ENCODE data around the gene KLK15. TPM values are rescaled to one million over a fixed set of nuclear protein-coding genes. Genes with fewer than 3 reads are reported as not detected.

KLK15 gene, protein sequence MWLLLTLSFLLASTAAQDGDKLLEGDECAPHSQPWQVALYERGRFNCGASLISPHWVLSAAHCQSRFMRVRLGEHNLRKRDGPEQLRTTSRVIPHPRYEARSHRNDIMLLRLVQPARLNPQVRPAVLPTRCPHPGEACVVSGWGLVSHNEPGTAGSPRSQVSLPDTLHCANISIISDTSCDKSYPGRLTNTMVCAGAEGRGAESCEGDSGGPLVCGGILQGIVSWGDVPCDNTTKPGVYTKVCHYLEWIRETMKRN
- total RNA-seq, result not detected
- long read RNA-seq, donor 1, result 0 reads
- long read RNA-seq, donor 2, result 0 reads

DNA sequence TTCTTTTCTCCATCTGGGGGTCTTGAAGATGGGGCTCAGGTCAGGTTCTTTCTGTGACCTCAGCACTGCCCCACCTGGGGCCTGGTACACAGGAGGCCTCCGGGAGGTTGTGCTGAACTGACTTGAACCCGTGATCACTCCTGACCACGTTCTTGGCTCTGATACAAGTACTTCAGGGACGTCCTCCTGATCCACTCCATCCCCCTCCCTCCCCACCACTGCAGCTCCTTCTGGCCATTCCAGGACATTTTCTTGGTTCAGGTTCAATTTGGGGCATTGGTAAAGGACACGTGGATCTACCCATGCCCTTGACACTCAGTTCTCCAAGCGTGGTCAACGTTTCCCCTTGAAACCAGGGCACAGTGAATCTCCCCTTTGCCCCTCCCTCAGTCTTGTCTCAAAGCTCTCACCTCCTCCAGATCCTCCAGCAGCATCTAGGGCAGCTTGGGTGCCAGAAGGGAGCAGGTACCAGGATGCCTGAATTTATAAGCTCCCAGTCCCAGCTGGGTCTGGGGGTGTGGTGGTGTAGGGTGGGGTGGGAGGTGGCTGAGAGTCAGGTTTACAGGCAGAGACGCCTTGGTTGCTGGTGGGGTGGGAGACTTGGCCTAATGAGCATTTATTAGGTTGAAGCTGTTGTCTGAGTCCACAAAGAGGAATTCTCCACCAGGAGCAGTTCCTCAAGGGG, at the start of gene KLK15:
TSS of gene KLK15 (minus strand) at position 458 of the 685 bp plus-strand sequence. CDS start 2,082 bp downstream, outside the sequence.
- intact Hi-C loops (cut with DNase I), result no loop called here

DNA sequence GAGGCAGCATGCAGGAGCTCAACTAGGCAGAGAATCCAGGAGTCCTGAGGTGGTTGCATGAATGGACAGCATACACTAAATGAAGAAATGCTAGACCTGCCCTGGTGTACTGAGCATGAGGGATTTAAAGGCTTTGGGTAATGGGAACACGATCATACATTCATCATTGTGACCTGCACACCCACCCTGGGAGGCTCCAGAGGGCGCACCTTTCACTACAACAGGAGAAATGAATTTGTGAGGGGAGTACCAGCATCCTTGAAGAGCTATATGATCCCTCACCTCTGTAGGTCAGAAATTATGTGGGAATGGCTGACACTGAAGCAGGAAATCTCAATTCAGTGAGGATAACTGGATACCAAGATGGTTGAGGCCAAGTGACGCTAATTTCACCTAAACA, 48.8 kb upstream of the KLK15 start:
- no peak for DNase-seq (ENCODE audit: low spot score)
- intact Hi-C loops (cut with DNase I), result no loop called here

More for the DNA sequence above, at the start of gene KLK15:
- peak; percentile 35 for DNase-seq (ENCODE audit: low spot score)

DNA sequence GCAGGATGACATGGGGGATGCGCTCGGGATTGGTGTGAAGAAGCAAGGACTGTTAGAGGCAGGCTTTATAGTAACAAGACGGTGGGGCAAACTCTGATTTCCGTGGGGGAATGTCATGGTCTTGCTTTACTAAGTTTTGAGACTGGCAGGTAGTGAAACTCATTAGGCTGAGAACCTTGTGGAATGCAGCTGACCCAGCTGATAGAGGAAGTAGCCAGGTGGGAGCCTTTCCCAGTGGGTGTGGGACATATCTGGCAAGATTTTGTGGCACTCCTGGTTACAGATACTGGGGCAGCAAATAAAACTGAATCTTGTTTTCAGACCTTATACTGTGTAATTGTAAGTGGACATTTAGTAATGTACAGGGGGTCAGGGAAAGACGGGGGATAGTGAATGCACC, 46.9 kb upstream of the KLK15 start:
- DNase-seq (ENCODE audit: low spot score), result no peak
- intact Hi-C loops (cut with DNase I), result no loop called here

DNA sequence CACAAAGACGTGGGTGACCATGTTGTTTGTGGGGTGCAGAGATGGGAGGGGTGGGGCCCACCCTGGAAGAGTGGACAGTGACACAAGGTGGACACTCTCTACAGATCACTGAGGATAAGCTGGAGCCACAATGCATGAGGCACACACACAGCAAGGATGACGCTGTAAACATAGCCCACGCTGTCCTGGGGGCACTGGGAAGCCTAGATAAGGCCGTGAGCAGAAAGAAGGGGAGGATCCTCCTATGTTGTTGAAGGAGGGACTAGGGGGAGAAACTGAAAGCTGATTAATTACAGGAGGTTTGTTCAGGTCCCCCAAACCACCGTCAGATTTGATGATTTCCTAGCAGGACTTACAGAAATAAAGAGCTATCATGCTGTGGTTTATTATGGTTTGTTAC, 45.5 kb upstream of the KLK15 start:
- DNase-seq (ENCODE audit: low spot score), result no peak
- intact Hi-C loops (cut with DNase I), result no loop called here

DNA sequence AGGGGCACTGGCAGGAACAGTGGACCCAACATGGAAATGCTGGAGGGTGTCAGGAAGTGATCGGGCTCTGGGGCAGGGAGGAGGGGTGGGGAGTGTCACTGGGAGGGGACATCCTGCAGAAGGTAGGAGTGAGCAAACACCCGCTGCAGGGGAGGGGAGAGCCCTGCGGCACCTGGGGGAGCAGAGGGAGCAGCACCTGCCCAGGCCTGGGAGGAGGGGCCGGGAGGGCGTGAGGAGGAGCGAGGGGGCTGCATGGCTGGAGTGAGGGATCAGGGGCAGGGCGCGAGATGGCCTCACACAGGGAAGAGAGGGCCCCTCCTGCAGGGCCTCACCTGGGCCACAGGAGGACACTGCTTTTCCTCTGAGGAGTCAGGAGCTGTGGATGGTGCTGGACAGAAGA, 44.0 kb upstream of the KLK15 start:
- DNase-seq (ENCODE audit: low spot score), result no peak

DNA sequence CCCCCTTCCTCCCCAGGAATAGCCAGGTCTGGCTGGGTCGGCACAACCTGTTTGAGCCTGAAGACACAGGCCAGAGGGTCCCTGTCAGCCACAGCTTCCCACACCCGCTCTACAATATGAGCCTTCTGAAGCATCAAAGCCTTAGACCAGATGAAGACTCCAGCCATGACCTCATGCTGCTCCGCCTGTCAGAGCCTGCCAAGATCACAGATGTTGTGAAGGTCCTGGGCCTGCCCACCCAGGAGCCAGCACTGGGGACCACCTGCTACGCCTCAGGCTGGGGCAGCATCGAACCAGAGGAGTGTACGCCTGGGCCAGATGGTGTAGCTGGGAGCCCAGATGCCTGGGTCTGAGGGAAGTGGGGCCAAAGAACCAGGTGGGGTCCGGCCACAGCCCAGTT, 43.1 kb upstream of the KLK15 start:
- intact Hi-C loops (cut with DNase I), result no loop called here

More for the DNA sequence above, 44.0 kb upstream of the KLK15 start:
- intact Hi-C loops (cut with DNase I), result no loop called here

DNA sequence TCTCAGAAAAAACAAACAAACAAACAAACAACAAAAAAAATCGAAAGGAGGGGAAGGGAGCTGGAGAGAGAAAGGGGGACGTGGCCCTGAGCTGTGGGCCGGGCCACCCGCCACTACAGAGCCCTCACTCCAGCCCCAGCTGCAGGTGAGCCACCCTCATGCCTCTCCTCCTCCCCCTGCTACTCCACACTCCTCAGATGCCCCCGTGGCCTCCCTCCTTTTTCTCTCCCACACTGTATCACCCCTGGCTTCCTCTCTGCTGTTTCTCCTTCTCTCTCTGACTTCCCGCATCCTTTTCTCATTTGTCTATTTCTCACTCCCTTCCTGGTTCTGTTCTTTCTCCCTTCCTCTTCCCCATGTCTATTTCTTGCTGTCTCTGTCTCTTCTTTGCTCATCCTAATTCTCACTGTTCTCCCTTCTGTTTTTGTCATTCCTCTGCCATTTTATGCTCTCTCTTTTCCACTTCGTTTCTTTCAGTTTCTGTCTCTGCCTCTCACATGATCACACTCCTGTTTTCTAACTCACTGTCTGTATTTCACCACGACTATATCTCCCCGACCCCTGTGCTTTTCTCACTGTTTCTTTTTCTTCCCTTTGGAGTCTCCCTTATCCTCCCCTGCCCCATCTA, 42.5 kb upstream of the KLK15 start:
- intact Hi-C loops (cut with DNase I), result no loop called here
- DNase-seq (ENCODE audit: low spot score), result no peak

More for the DNA sequence above, 43.1 kb upstream of the KLK15 start:
- no peak for DNase-seq (ENCODE audit: low spot score)

DNA sequence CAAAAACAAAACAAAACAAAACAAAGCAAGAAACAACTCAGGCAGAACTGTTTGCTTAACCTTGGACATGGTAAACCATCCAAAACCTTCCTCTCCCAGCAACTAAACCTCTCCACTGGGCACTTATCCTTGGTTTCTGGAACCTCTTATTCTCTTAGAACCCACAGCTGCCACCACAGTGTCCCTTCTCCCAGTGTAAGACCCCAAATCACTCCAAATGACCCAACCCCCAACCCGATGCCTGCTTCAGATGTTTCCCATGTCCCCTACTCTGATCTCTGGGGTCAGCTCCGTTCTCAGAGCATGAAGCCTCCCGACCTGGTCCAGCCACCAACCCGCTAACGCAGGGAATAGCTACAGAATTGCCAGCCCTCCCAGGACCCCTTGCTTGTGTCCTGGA, 40.8 kb upstream of the KLK15 start:
- intact Hi-C loops (cut with DNase I), result no loop called here
- no peak for DNase-seq (ENCODE audit: low spot score)

DNA sequence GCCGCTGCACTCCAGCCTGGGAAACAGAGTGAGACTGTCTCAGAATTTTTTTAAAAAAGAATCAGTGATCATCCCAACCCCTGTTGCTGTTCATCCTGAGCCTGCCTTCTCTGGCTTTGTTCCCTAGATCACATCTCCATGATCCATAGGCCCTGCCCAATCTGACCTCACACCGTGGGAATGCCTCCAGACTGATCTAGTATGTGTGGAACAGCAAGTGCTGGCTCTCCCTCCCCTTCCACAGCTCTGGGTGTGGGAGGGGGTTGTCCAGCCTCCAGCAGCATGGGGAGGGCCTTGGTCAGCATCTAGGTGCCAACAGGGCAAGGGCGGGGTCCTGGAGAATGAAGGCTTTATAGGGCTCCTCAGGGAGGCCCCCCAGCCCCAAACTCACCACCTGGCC, 39.7 kb upstream of the KLK15 start, which contains the start of gene KLK2:
TSS of gene KLK2 (plus strand) at position 384 of the 400 bp plus-strand sequence. CDS start 35 bp downstream, outside the sequence.
- intact Hi-C loops (cut with DNase I), result no loop called here
- DNase-seq (ENCODE audit: low spot score), result no peak

DNA sequence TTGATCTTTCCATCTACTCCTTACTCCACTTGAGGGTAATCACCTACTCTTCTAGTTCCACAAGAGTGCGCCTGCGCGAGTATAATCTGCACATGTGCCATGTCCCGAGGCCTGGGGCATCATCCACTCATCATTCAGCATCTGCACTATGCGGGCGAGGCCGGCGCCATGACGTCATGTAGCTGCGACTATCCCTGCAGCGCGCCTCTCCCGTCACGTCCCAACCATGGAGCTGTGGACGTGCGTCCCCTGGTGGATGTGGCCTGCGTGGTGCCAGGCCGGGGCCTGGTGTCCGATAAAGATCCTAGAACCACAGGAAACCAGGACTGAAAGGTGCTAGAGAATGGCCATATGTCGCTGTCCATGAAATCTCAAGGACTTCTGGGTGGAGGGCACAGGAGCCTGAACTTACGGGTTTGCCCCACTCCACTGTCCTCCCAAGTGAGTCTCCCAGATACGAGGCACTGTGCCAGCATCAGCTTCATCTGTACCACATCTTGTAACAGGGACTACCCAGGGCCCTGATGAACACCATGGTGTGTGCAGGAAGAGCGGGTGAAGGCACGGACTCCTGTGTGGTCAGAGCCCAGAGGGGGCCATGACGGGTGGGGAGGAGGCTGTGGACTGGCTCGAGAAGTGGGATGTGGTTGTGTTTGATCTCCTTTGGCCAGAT, 37.2 kb upstream of the KLK15 start:
- intact Hi-C loops (cut with DNase I), result no loop called here

DNA sequence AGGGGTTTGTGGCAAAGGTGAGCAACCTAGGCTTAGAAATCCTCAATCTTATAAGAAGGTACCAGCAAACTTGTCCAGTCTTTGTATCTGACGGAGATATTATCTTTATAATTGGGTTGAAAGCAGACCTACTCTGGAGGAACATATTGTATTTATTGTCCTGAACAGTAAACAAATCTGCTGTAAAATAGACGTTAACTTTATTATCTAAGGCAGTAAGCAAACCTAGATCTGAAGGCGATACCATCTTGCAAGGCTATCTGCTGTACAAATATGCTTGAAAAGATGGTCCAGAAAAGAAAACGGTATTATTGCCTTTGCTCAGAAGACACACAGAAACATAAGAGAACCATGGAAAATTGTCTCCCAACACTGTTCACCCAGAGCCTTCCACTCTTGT, 36.1 kb upstream of the KLK15 start:
- intact Hi-C loops (cut with DNase I), result no loop called here

More for the DNA sequence above, 37.2 kb upstream of the KLK15 start:
- no peak for DNase-seq (ENCODE audit: low spot score)

DNA sequence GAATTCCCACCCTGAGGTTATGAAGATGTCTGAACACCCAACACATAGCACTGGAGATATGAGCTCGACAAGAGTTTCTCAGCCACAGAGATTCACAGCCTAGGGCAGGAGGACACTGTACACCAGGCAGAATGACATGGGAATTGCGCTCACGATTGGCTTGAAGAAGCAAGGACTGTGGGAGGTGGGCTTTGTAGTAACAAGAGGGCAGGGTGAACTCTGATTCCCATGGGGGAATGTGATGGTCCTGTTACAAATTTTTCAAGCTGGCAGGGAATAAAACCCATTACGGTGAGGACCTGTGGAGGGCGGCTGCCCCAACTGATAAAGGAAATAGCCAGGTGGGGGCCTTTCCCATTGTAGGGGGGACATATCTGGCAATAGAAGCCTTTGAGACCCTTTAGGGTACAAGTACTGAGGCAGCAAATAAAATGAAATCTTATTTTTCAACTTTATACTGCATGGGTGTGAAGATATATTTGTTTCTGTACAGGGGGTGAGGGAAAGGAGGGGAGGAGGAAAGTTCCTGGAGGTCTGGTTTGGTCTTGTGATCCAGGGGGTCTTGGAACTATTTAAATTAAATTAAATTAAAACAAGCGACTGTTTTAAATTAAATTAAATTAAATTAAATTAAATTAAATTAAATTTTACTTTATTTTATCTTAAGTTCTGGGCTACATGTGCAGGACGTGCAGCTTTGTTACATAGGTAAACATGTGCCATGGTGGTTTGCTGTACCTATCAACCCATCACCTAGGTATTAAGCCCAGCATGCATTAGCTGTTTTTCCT, 28.3 kb upstream of the KLK15 start:
- intact Hi-C loops (cut with DNase I), result no loop called here
- DNase-seq (ENCODE audit: low spot score), result no peak

More for the DNA sequence above, 36.1 kb upstream of the KLK15 start:
- DNase-seq (ENCODE audit: low spot score), result no peak

DNA sequence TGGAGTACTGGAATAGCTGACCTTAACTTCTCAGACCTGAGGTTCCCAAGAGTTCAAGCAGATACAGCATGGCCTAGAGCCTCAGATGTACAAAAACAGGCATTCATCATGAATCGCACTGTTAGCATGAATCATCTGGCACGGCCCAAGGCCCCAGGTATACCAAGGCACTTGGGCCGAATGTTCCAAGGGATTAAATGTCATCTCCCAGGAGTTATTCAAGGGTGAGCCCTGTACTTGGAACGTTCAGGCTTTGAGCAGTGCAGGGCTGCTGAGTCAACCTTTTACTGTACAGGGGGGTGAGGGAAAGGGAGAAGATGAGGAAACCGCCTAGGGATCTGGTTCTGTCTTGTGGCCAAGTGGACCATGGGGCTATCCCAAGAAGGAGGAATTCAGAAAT, 27.6 kb upstream of the KLK15 start:
- DNase-seq (ENCODE audit: low spot score), result no peak
- intact Hi-C loops (cut with DNase I), result no loop called here

DNA sequence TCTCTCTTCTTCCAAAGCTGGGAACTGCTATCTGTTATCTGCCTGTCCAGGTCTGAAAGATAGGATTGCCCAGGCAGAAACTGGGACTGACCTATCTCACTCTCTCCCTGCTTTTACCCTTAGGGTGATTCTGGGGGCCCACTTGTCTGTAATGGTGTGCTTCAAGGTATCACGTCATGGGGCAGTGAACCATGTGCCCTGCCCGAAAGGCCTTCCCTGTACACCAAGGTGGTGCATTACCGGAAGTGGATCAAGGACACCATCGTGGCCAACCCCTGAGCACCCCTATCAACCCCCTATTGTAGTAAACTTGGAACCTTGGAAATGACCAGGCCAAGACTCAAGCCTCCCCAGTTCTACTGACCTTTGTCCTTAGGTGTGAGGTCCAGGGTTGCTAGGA, 26.5 kb upstream of the KLK15 start:
- no peak for DNase-seq (ENCODE audit: low spot score)
- intact Hi-C loops (cut with DNase I), result no loop called here

DNA sequence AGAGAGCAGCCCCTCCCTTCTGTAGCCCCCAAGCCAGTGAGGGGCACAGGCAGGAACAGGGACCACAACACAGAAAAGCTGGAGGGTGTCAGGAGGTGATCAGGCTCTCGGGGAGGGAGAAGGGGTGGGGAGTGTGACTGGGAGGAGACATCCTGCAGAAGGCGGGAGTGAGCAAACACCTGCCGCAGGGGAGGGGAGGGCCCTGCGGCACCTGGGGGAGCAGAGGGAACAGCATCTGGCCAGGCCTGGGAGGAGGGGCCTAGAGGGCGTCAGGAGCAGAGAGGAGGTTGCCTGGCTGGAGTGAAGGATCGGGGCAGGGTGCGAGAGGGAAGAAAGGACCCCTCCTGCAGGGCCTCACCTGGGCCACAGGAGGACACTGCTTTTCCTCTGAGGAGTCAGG, 25.5 kb upstream of the KLK15 start:
- no peak for DNase-seq (ENCODE audit: low spot score)
- intact Hi-C loops (cut with DNase I), result no loop called here

DNA sequence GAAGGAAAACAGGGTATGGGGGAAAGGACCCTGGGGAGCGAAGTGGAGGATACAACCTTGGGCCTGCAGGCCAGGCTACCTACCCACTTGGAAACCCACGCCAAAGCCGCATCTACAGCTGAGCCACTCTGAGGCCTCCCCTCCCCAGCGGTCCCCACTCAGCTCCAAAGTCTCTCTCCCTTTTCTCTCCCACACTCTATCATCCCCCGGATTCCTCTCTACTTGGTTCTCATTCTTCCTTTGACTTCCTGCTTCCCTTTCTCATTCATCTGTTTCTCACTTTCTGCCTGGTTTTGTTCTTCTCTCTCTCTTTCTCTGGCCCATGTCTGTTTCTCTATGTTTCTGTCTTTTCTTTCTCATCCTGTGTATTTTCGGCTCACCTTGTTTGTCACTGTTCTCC, 24.0 kb upstream of the KLK15 start:
- intact Hi-C loops (cut with DNase I), result no loop called here
- DNase-seq (ENCODE audit: low spot score), result no peak

DNA sequence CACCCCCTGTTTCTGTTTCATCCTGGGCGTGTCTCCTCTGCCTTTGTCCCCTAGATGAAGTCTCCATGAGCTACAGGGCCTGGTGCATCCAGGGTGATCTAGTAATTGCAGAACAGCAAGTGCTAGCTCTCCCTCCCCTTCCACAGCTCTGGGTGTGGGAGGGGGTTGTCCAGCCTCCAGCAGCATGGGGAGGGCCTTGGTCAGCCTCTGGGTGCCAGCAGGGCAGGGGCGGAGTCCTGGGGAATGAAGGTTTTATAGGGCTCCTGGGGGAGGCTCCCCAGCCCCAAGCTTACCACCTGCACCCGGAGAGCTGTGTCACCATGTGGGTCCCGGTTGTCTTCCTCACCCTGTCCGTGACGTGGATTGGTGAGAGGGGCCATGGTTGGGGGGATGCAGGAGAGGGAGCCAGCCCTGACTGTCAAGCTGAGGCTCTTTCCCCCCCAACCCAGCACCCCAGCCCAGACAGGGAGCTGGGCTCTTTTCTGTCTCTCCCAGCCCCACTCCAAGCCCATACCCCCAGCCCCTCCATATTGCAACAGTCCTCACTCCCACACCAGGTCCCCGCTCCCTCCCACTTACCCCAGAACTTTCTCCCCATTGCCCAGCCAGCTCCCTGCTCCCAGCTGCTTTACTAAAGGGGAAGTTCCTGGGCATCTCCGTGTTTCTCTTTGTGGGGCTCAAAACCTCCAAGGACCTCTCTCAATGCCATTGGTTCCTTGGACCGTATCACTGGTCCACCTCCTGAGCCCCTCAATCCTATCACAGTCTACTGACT, 21.4 kb upstream of the KLK15 start, which contains the start of gene KLK3:
TSS of gene KLK3 (plus strand) at position 280 of the 775 bp plus-strand sequence. CDS start at position 321, 41 bp downstream.
- no peak for DNase-seq (ENCODE audit: low spot score)

DNA sequence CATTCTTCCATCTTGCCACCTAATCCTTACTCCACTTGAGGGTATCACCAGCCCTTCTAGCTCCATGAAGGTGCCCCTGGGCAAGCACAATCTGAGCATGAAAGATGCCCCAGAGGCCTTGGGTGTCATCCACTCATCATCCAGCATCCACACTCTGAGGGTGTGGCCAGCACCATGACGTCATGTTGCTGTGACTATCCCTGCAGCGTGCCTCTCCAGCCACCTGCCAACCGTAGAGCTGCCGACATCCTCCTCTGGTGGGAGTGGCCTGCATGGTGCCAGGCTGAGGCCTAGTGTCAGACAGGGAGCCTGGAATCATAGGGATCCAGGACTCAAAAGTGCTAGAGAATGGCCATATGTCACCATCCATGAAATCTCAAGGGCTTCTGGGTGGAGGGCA, 18.2 kb upstream of the KLK15 start:
- no peak for DNase-seq (ENCODE audit: low spot score)
- intact Hi-C loops (cut with DNase I), result no loop called here

More for the DNA sequence above, 21.4 kb upstream of the KLK15 start, which contains the start of gene KLK3:
- intact Hi-C loops (cut with DNase I), result no loop called here

Data from posterior vena cava (tissue), 2 donors.